Stomach (tissue), 9 donors: ENCODE measurements around the gene NDUFB4. TPM values are rescaled to one million over a fixed set of nuclear protein-coding genes. Genes with fewer than 3 reads are reported as not detected.
A peak's percentile ranks its signal among the peaks of the same experiment; 100 is the strongest.
"Not testable (repeated sequence)": the region's sequence is repeated elsewhere in the genome, so short reads cannot be mapped to it uniquely, and the experiment has no call there.

Experiments used
- DNase-seq, 2 donors: peaks; one replicate each; pipeline versions ENCODE4 v3.0.0 to v3.0.0-alpha.2; 2013 to 2019
- H3K27ac ChIP-seq, 5 donors: fragments of 200-600 bp in 4 of 5; sonication (generic) in 4 of 5; one replicate each; pipeline ENCODE4 v1.5.1; 2013 to 2019; ENCODE audit warnings: mild to moderate bottlenecking in 1 of 5, moderate library complexity in 1 of 5
- H3K27me3 ChIP-seq, 3 donors: fragments of 200-600 bp; sonication (generic); one replicate each; pipeline ENCODE4 v1.5.1; 2017 to 2019; ENCODE audit warnings: mixed run types in 1 of 3
- H3K36me3 ChIP-seq, 4 donors: fragments of 200-600 bp; sonication (generic); 1 replicate in 3 of 4; 2 replicates in 1 of 4; pipeline ENCODE4 v1.5.1; 2016 to 2019
- H3K4me1 ChIP-seq, 4 donors: fragments of 200-600 bp; sonication (generic); one replicate each; pipeline ENCODE4 v1.5.1; 2016 to 2019
- H3K4me3 ChIP-seq, 4 donors: fragments of 200-600 bp; sonication (generic) in 3 of 4; one replicate each; pipeline ENCODE4 v1.5.1; 2016 to 2019; ENCODE audit warnings: mild to moderate bottlenecking in 1 of 4
- H3K9me3 ChIP-seq, 4 donors: fragments of 200-600 bp; sonication (generic); one replicate each; pipeline ENCODE4 v1.5.1; 2016 to 2019
- CTCF ChIP-seq, 7 experiments: fragments of 450-650 bp in 4 of 7; fragments of 200-600 bp in 3 of 7; sonication (generic) in 3 of 7; IDR thresholded peaks; one replicate each; pipeline ENCODE4 v1.5.1; 2016 to 2019; ENCODE audit warnings: antibody characterized with exemption in 7 of 7, control low read depth in 2 of 7, mild to moderate bottlenecking in 1 of 7
- EP300 ChIP-seq: sonication (generic); formaldehyde crosslinking; IDR thresholded peaks from one replicate; pipeline ENCODE4 v1.6.1; 2017; ENCODE audit warnings: antibody characterized with exemption
- POLR2A ChIP-seq, 4 donors: fragments of 450-650 bp; IDR thresholded peaks; one replicate each; pipeline ENCODE4 v1.6.1; 2016; ENCODE audit warnings: antibody characterized with exemption in 4 of 4, control low read depth in 2 of 4, mild to moderate bottlenecking in 1 of 4, moderate library complexity in 1 of 4
- POLR2AphosphoS5 ChIP-seq, 3 donors: sonication (generic); formaldehyde crosslinking; IDR thresholded peaks; one replicate each; pipeline ENCODE4 v1.6.1; 2016; ENCODE audit warnings: antibody characterized with exemption in 3 of 3
- WGBS, 5 donors: extraction: QIAGEN DNeasy Blood & Tissue Kit in 3 of 5; methylation state at CpG; one replicate each; pipeline versions ENCODE4 v1.1.5 to v1.1.7; 2013 to 2018; 5-methylcytosine and 5-hydroxymethylcytosine counted together
- intact Hi-C: fragments of 100-400 bp; cut with DNase I; formaldehyde crosslinking; loops from one replicate; pipeline ENCODE4 v1.15.1; 2023; ENCODE audit warnings: low total_unique reads
- polyA plus RNA-seq, 3 donors: library from polyadenylated mRNA; stranded (reverse); fragments of 200-250 nt; gene quantifications; one replicate each; pipeline ENCODE4 v1.2.3, GENCODE V29; 2013
- total RNA-seq, 5 donors: library from RNA; depleted of rRNA; stranded (reverse); fragments of >200 nt; gene quantifications; one replicate each; pipeline versions ENCODE4 v1.1.0 to v1.2.3, GENCODE V29; 2014 to 2016
- donor health status: healthy with polysubstance abuse.
- donor health status: Bipolar disorder and iron deficiency.
- donor health status: healthy.

Gene NDUFB4
- total and polyA plus RNA-seq, 8 donors = 18.7 to 343 (median 113) TPM

GRCh38 chr3:120637851-120638559, 41.9 kb downstream of the NDUFB4 start:
- Histone ChIP-seq H3K4me3 (no peak overlapping the region), H3K4me1 (peaks cover 0 to 21% (median 11%) of the 10 kb centered on the region in 4 donors), H3K27me3 (no peaks in the 10 kb centered on the region), H3K27ac (peak overlapping the region in 1 of 5 donors; percentile 3), H3K36me3 (peaks cover 0 to 26% (median 12%) of the 10 kb centered on the region in 4 donors), H3K9me3 (no peaks in the 10 kb centered on the region)
- intact Hi-C loops = no loop called here
- WGBS, 5 donors = 72 to 87% (median 81%) methylated on average over 6 of the region's 6 CpGs
- no peak for DNase-seq
- TF ChIP-seq POLR2A (IDR thresholded peaks at IDR 0.05) (no peak), POLR2AphosphoS5 (IDR thresholded peaks at IDR 0.05) (no peak), EP300 (no peak), CTCF (IDR thresholded peaks at IDR 0.05) (no peak)

- H3K27me3 ChIP-seq, H3K9me3 ChIP-seq, DNase-seq, H3K4me3 ChIP-seq, H3K27ac ChIP-seq, intact Hi-C loops: not testable (repeated sequence)
- H3K36me3 ChIP-seq = peaks cover 0 to 26% (median 12%) of the 10 kb centered on the region in 4 donors
- WGBS, 5 donors = 94 to 97% (median 96%) methylated on average over 4 of the region's 4 CpGs
- H3K4me1 ChIP-seq = peaks cover 0 to 21% (median 11%) of the 10 kb centered on the region in 4 donors
These were observed 42.7 kb downstream of the NDUFB4 start for GRCh38 chr3:120638820-120639219.

- no peak overlapping the region for H3K4me3 ChIP-seq
- H3K36me3 ChIP-seq = peaks cover 0 to 27% (median 12%) of the 10 kb centered on the region in 4 donors
- TF ChIP-seq EP300 (no peak), CTCF (IDR thresholded peaks at IDR 0.05) (no peak), POLR2A (IDR thresholded peaks at IDR 0.05) (no peak), POLR2AphosphoS5 (IDR thresholded peaks at IDR 0.05) (no peak)
- intact Hi-C loops = no loop called here
- 83 to 97% (median 93%) methylated on average over 1 of the region's 1 CpG for WGBS, 5 donors
- no peaks in the 10 kb centered on the region for H3K9me3 ChIP-seq
- no peak for DNase-seq
- H3K4me1 ChIP-seq = peaks cover 0 to 24% (median 10%) of the 10 kb centered on the region in 4 donors
- H3K27me3 ChIP-seq = no peaks in the 10 kb centered on the region
- no peak overlapping the region for H3K27ac ChIP-seq
These were observed 44.1 kb downstream of the NDUFB4 start for GRCh38 chr3:120640231-120640630.

- Histone ChIP-seq H3K27me3 (no peaks in the 10 kb centered on the region), H3K36me3 (peaks cover 0 to 30% (median 12%) of the 10 kb centered on the region in 4 donors), H3K27ac (no peak overlapping the region), H3K9me3 (no peaks in the 10 kb centered on the region), H3K4me3 (no peak overlapping the region), H3K4me1 (peaks cover 0 to 24% (median 7%) of the 10 kb centered on the region in 4 donors)
- TF ChIP-seq POLR2AphosphoS5 (IDR thresholded peaks at IDR 0.05) (no peak), POLR2A (IDR thresholded peaks at IDR 0.05) (no peak), CTCF (IDR thresholded peaks at IDR 0.05) (no peak), EP300 (no peak)
- intact Hi-C loops = no loop called here
- no peak for DNase-seq
- WGBS, 5 donors = 91 to 97% (median 95%) methylated on average over 2 of the region's 2 CpGs
These were observed 45.6 kb downstream of the NDUFB4 start for GRCh38 chr3:120641696-120642246.
